ENCODE measurements around the gene PSMC2.

Gene PSMC2

DNA sequence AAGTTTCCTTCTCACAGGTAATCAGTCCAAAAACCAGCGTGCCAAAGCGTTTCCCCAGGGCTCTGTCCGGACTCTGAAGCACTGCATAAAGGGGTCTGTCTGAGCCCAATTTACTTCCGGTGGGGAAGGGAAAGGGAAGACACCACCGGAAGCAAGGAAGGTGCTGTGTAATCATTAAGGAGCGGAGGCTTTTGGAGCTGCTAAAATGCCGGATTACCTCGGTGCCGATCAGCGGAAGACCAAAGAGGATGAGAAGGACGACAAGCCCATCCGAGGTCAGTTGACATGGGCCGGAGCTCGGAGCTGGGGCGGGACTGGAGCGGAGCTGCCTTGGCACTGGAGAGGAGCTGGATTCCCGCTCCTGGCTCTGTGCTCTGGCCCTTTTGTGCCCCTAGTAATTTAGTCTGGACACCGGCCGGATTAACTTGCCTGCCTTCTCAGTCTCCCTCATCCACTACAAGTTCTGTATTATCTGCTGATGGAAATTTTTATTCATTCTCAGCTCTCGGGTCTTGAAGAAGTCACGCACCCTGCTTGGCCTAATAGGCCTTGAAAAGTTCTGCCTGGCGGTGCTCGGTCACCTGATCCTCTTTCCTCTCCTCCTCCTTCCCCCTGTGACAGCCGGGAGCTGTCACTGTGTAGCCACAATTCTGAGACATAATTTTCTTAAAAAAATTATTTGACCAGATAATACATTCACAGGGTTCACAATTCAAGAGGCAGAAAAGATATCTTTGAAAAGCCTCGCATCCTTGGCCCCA, at the start of gene PSMC2:
PSMC2 (plus strand) TSS at position 137 of the 761 bp plus-strand sequence; CDS start at position 206, 69 bp downstream.
- peak; percentile 86 to 92 for DNase-seq

GRCh38 chr7:103297837-103298179, 49.6 kb upstream of the PSMC2 start:
- no peak for DNase-seq

GRCh38 chr7:103299660-103300059, 47.8 kb upstream of the PSMC2 start:
- DNase-seq: no peak

- no peak for DNase-seq
Measured at GRCh38 chr7:103301441-103301840, 46.0 kb upstream of the PSMC2 start.

DNA sequence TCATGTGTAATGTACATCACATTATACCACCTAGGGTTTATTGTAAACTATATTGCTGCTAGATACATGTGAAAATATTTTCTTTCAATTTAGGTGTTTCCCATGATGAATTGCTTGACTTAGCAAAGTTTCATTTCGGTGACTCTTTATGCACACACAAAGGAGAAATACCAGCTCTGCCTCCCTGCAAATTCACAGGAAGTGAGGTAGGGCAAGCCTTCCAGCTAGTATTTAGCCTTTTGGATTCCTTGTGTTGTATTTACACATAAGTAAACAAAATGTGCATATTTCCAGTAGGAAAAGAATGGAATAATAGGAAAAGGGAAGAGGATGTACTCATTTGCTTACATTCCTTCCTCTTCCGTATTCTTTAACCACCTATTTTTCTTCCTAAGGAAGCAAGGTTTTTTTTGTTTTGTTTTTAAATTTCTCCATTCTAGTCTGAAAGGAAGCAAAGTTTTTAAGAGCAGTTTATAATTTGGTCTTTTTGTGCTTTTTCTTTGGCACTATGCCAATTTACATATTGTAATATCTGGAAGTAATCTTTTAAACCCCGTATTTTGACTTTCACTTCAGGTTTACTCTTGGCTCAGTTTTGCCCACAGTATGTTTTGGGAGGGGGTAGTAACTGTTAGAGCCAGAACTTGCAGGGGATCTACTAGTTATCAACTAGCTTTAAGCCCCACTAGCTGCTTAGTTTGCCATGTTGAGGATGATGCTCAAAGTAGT, 39.8 kb upstream of the PSMC2 start:
- DNase-seq: no peak

- no peak for DNase-seq
Measured at GRCh38 chr7:103314852-103315251, 32.6 kb upstream of the PSMC2 start.

DNA sequence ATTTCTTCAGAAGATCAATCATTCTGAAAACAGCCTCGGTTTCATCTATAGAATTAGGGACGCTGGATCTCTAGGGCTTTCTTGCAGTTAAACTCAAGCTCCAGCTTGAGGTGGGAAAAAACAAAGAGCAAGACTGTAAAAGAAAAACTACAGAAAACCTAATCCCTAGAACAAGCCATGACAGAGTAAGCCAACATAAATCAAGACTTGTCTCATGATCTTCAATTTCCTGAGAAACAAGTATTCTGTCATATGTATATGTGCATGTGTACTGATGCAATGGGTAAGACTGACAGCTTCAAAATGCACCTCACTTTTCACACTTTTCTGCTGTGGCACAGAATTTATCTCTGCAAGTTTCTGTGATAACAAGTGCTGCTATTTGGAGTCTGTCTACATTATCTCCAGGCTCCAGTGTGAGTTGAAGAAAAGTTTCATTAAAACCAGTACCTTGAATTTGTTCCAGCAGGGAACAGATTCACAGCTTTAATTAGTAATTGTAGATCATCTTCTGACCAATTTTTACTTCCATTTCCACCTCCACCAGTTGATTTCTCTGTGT, 31.0 kb upstream of the PSMC2 start:
- DNase-seq: no peak

DNA sequence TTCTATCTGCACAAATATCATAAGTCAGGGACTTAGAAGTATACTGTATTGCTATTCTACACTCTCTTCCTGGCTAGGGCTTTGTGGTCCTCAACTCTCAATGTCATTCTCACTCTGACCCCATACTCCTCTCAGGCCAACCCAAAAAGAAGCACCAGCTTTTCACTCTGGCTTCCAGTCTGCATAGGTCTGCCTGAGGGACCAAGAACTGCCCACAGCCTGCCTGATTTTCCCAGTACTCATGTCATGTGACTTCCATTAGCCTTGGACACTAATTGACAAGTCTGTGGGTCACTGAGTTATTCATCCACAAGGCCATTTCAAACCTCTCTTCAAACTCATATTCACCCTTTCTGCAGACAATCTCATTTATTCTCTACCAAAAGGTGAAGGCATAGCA, 30.4 kb upstream of the PSMC2 start:
- DNase-seq: no peak

- no peak for DNase-seq
Measured at GRCh38 chr7:103325744-103326143, 21.7 kb upstream of the PSMC2 start.

DNA sequence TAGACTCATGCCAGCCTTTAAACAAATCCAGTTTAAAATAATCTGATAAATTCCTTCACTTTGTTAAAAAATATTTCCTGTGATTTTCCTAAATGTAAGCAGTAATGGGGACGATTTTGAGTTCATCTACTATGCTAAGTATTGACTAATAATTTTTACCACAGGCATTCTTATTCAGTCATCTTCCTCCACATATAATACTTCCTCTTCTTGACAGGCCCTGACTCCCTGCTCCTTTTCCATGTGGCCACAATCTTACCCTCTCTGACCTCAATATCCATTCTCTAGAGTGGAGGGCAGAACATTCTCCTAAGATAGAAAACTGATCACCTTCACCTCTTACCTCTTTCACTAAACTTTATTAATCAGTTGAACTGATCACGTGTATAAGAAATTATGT, 10.7 kb upstream of the PSMC2 start:
- no peak for DNase-seq

DNA sequence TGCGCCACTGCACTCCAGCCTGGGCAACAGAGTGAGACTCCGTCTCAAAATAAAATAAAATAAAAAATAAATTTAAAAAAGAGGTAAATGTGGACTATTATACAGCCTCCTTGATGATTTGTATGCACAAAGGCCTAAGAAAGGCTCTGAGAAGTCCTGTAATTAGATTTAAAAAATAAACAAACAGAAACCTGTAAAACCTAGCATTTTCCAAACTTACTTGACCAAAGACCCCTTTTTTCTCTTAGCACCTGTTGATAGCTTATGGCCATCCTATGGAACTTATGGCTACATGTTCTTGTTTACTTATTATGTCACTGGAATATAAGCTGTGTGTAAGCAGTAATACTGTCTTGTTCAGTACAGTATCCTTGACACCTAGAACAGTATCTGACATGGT, 8.6 kb upstream of the PSMC2 start:
- no peak for DNase-seq

DNA sequence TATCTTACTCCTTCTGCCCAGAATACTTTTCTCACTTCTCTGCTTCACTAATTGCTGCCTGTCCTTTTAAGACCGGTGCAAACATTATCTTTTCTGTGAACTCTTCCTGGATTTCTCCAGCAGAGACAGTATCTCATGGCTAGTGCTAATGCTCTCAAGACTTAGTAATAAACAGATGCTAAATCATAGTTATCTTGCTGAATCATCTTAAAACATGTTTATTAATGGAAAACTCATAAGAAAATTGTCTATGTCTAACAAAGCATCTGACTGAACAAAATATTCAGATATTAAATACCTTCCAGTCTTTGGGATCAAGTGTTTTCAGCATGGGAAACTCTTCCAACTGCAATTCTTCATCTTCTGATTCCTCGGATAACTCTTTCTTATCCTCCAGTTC, 6.0 kb upstream of the PSMC2 start:
- DNase-seq: no peak

DNA sequence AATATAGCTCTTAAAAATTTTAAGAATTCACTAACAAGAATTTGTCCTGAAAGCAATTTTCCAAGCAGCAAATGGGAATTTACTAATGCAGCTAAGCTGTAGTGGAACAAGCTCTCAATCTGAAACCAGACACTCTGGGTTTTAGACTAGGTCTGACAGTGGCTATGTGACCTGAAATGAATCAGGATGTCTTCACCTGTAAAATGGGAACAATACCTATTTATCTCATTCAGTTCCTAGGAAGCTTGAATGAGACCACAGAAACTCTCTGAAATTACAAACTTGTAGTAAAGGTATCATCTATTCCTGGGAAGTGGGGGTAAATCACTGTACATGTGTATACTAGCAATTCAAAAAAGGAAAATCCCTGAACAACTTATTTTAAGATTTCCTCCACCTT, 4.1 kb upstream of the PSMC2 start:
- no peak for DNase-seq

- peak in 1 of 2 donors; percentile 39 for DNase-seq
Measured at GRCh38 chr7:103343758-103344452, 3.5 kb upstream of the PSMC2 start.

DNA sequence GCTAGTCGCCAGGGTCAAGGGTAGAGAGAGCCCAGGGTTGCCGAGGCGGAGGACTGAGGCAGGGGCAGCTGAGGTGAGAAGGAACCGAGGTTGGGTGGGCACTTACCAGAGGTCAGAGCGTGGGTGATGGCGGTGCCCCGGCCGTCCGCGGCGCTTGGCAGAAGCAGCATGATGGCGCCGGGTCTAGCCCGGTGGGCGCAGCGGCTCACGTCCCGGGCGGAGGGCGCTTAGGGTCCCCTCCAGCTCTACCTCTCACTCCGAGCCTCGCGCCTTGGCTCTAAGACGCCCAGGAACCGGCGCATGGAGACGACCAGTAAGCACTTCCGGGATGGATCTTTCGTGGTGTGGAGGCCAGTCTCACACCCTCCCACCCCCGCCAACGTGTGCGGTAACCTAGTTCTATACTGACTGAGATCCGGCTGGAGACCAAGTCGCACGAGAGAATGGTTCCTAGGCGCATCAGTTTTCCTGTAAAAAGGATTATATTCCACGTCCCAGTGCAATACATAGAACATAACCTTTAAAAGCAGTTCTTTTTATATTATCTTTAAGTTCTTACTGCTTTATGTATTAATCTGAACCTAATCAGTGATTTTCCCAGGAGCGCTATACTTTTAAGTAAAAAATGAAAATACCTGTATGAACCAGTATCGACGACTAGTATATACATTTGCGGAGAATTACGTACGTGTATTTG, 2.8 kb upstream of the PSMC2 start, which contains the start of gene DNAJC2:
DNAJC2 (minus strand) TSS at position 315 of the 697 bp plus-strand sequence; CDS start at position 170, 145 bp downstream.
- DNase-seq: peak; percentile 85 to 89

DNA sequence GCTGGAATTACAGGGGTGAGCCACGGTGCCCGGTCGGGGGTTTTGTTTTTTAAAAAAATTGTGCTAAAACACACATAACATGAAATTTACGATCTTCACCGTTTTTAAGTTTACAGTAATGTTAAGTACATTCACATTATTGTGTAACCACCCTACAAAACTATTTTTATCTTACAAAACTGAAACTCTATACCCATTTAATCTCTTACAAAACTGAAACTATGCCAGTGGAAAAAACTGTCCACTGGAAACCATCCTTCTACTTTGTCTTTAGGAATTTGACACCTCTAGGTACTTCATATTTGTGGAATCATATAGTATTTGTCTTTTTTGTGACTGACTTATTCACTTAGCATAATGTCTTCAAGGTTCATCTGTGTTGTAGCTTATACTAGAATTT, 1.0 kb upstream of the PSMC2 start:
- DNase-seq: no peak

GRCh38 chr7:103348452-103348851, 1.0 kb downstream of the PSMC2 start:
- DNase-seq: no peak

DNA sequence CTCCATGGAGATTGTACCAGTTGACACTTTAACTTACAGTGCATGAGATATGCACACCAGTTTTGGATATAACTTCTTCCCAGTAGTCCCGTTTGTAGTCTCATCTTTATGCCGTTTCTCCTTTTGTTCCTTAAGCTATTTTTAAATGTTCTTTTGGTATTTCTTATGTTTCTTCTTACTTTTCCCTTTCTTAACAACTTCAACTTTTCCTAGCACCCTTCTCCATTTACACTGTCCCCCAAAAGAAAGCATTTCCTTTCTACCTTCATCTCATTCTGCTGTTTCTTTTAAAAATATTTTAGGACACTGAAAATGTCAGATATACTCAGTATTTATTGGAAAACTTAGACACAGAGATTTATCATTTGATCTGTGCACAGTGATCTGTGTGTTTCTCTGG, 1.5 kb downstream of the PSMC2 start:
- no peak for DNase-seq

DNA sequence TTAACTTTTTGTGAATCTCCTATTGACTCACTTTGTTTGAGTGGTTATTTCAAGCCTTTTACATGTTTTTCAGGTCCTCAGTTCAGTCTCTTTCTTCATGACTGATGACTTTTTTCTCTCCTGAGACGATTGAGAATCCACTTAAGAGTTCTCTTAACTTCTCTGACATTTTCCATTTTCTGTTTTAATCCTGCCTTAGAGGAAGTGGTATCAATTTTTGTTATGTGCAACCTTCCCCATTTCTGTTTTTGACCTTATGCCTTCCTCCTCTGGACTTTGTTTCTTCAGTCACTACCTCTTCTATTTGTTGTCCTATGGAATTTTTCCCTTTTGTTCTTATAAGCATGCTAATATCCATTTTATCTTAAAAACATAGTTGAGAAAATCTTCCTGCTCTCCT, 2.4 kb downstream of the PSMC2 start:
- no peak for DNase-seq

- DNase-seq: no peak
Measured at GRCh38 chr7:103369432-103369831, 22.0 kb downstream of the PSMC2 start.

DNA sequence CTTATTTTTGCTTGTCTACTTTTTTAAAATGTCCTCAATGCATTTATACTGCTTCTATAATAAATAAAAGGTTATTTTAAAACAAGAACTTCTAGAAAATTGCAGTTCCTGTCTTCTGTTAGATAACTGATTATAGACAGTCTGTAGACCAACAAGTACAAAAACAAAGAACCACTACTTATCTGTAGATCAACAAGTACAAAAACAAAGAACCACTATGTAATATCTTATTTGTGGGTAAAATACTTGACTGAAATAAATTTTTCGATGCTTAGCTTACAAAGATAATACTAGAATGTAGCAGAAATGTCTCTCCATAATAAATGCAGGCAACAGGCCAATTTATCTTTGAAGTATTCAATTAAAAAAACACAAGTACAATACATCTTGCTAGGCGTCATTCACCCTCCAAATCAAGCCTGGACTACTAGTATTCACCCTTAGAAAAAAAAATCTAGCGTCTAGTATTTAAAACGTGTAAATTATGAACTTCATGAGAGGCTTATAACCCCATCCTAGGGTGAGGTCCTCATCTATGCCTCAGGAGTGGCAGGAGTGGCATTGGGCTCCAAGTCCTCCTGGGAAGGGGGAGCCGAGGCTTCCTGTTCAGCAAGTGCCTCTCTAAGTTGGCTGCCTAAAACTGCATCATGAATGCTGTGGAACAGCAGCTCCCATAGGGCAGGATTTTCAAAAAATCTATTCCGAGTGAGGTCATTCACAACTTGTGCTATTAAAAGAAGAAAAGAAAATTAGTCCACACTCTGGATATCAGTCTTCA, 26.6 kb downstream of the PSMC2 start:
- DNase-seq: no peak

All from CD4-positive, alpha-beta T cell treated with Interferon alpha-2 for 1 hour (primary cell).